GM21717 (cell line): Measurements from ENCODE around the gene NAT8.
"Not testable (repeated sequence)": the region's sequence is repeated elsewhere in the genome, so short reads cannot be mapped to it uniquely, and the experiment has no call there.

Experiments
- ATAC-seq: cut with Tn5 transposase; IDR thresholded peaks from one replicate; pipeline ENCODE4 v1.9.1; 2021; ENCODE audit warnings: mild to moderate bottlenecking, moderate library complexity; ENCODE audit not compliant: unreplicated experiment

Gene NAT8

GRCh38 chr2:73642338-73643018 is at the start of gene NAT8:
Gene NAT8 (minus strand): TSS chr2:73642422. CDS start chr2:73641628, 794 bp downstream.
- no peak for ATAC-seq

- not testable (repeated sequence) for ATAC-seq
These were observed 48.3 kb upstream of the NAT8 start for GRCh38 chr2:73690372-73691088.

GRCh38 chr2:73688494-73688893 is 46.3 kb upstream of the NAT8 start:
- ATAC-seq, result not testable (repeated sequence)

GRCh38 chr2:73685764-73686438 is 43.7 kb upstream of the NAT8 start:
- ATAC-seq, result no peak

GRCh38 chr2:73684905-73685304 is 42.7 kb upstream of the NAT8 start:
- not testable (repeated sequence) for ATAC-seq

- ATAC-seq, result not testable (repeated sequence)
These were observed 42.1 kb upstream of the NAT8 start for GRCh38 chr2:73684325-73684724.

GRCh38 chr2:73679951-73680571 is 37.8 kb upstream of the NAT8 start:
- not testable (repeated sequence) for ATAC-seq

- not testable (repeated sequence) for ATAC-seq
These were observed 37.0 kb upstream of the NAT8 start for GRCh38 chr2:73679237-73679636.

- ATAC-seq, result not testable (repeated sequence)
These were observed 35.8 kb upstream of the NAT8 start for GRCh38 chr2:73678008-73678407.

- not testable (repeated sequence) for ATAC-seq
These were observed 34.0 kb upstream of the NAT8 start for GRCh38 chr2:73676211-73676610.

- ATAC-seq, result not testable (repeated sequence)
These were observed 32.5 kb upstream of the NAT8 start for GRCh38 chr2:73674696-73675157.

- not testable (repeated sequence) for ATAC-seq
These were observed 27.8 kb upstream of the NAT8 start for GRCh38 chr2:73669976-73670375.

GRCh38 chr2:73667239-73667638 is 25.0 kb upstream of the NAT8 start:
- ATAC-seq, result not testable (repeated sequence)

GRCh38 chr2:73654175-73654574 is 12.0 kb upstream of the NAT8 start:
- ATAC-seq, result no peak

- ATAC-seq, result no peak
These were observed 10.1 kb upstream of the NAT8 start for GRCh38 chr2:73652348-73652747.

GRCh38 chr2:73651591-73652230 is 9.5 kb upstream of the NAT8 start:
- no peak for ATAC-seq

- not testable (repeated sequence) for ATAC-seq
These were observed 5.5 kb upstream of the NAT8 start for GRCh38 chr2:73647690-73648089.

GRCh38 chr2:73641767-73642062 is 507 bp downstream of the NAT8 start:
- ATAC-seq, result no peak

- ATAC-seq, result no peak
These were observed 1.1 kb downstream of the NAT8 start for GRCh38 chr2:73640946-73641766.

GRCh38 chr2:73640511-73640911 is 1.7 kb downstream of the NAT8 start:
- ATAC-seq, result no peak
